Mammary epithelial cell (primary cell): Measurements from ENCODE around the gene NR3C2.

Experiments
- CTCF ChIP-seq, 2 donors: IDR thresholded peaks in 1 of 2; conservative IDR thresholded peaks in 1 of 2; 2 replicates each; pipeline ENCODE4 v1.5.1; 2011 to 2012; ENCODE audit warnings: inconsistent platforms in 2 of 2, low read length in 2 of 2, mild to moderate bottlenecking in 2 of 2, control low read depth in 1 of 2, low read depth in 1 of 2; ENCODE audit not compliant: insufficient read depth in 1 of 2; ENCODE audit errors: extremely low read depth in 1 of 2
- EZH2 ChIP-seq: IDR thresholded peaks from 2 replicates; pipeline ENCODE4 v1.6.1; 2012; ENCODE audit warnings: low read length, inconsistent platforms, borderline replicate concordance

GRCh38 chr4:148292686-148293085 lies 149.5 kb downstream of the NR3C2 start:
- TF ChIP-seq CTCF (conservative IDR thresholded peaks at IDR 0.05 in 1 of 2, IDR thresholded peaks at IDR 0.05 in 1 of 2; ENCODE audit: extremely low read depth in 1 of 2, insufficient read depth in 1 of 2, low read depth in 1 of 2, low read length in 2 of 2) = no peak
- no peak for TF ChIP-seq EZH2
